ENCODE results near the gene CFAP45.

The CFAP45 gene

DNA sequence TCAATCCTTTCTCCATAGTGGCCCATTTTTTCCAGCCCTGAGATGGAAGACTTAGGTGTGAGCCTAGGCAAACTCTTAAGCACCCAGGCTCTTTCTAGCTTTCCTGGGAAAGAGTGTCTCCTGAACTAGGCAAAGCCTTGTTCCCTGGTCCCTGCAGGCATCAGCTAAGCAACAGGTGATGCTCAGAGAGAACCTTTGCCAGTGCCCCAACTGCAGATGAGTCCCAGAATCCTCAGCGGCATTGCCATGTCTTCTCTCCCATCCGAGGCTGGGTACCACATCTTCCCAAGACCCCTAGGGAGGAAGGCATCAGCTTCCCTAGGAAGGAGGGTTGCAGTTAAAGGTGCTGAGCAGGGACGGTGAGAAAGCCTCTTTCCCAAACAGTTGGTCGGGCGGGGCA, 29.3 kb downstream of the CFAP45 start:
- ATAC-seq = no peak

DNA sequence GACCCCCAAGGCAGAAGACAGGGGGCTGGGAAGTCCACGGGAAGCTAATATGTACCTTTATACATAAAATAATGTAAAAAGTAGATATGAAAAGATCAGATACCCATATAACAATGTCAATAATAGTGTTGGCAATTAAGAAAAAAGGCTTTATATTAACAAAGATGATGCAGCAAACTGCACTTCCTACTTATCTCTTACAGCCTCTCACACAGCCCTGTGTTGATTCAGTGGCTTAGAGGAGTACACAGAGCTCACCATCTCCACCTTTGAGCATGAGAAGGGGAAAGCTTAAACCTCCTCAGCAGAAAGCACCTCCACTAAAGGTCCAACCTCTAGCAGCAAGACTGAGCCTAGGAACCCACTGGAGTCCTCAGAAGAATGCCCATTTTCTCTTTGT, 30.4 kb downstream of the CFAP45 start:
- no peak for ATAC-seq

DNA sequence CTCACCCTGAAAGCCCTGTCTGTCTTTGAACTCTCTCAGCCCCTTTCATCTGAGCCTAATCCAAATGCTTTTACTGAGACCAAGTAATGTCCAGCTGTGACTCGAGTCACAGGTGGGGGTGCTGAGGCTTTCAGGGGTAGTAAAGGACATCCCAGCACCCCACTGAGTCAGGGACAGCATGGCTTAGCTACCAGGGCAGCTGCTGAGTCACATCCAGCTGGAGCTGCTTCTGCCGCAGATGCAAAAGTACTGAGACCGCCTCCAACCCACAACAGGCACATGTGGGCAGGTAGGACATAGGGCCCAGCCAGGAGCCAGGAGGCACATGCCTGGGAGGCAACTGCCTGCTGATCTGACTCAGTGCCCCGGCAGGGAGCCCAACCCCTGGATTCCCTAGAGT, 30.8 kb downstream of the CFAP45 start:
- no peak for ATAC-seq

GRCh38 chr1:159868766-159869165, 31.2 kb downstream of the CFAP45 start:
- no peak for ATAC-seq

DNA sequence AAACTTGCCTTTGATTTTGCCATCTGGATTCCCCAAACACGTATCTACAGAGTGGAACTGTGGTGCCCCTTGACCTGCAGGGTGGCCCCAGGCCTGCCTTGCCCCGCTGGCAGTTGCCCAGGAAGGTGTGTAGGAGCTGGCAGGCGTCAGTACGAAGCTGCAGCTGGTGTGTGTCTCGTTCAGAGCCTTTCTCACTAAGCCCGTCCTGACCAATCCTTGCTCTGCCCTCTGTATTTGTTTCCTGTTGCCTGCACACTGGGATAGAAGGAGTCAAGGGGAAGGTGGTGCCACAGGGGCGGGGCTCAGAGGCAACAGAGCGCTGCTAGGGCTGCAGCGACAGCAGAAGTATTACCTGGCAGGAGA, 32.3 kb downstream of the CFAP45 start:
- no peak for ATAC-seq

DNA sequence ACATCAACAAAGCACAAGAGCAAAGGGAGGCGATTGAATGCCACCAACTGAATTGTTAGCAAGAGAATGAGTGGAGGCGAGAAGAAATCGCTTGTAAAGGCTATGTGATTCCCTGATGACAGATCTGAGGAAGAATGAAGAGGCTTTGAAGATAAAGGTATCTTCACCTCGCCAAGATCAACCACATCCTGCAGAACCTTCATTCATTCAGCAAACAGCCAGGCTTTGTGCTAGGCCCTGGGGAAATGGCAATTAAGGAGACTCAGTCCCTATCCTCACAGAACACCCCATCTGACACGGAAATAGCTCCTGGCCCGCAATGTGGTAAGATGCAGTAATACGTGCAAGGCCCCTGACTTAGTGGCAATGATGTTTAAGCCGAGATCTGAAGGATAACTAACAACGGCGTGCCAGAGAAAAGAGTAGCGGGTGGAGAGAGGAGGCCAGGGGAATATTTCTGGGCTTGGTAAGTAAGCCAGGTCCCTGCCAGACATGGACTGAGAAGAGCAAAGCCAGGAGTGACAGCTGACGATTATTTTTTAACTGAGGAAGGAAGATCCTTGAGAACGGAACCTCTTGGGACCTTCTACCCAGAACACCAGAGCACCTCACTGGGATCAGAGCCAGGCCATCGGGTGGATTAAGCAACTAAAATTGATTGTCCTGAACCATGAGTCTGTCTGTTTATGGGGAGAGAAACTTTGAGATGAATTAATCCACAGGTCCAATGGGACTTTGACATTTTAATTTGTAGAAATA, 32.9 kb downstream of the CFAP45 start:
- no peak for ATAC-seq

- no peak for ATAC-seq
These were observed 33.9 kb downstream of the CFAP45 start for GRCh38 chr1:159866066-159866465.

GRCh38 chr1:159864262-159864661, 35.7 kb downstream of the CFAP45 start:
- no peak for ATAC-seq

GRCh38 chr1:159862557-159862956, 37.4 kb downstream of the CFAP45 start, which contains the start of gene VSIG8:
Gene VSIG8, minus strand, starts transcription at chr1:159862657. Its CDS starts 136 bp downstream, at chr1:159862521.
- no peak for ATAC-seq

- ATAC-seq = no peak
These were observed 37.9 kb downstream of the CFAP45 start for GRCh38 chr1:159862031-159862430.

DNA sequence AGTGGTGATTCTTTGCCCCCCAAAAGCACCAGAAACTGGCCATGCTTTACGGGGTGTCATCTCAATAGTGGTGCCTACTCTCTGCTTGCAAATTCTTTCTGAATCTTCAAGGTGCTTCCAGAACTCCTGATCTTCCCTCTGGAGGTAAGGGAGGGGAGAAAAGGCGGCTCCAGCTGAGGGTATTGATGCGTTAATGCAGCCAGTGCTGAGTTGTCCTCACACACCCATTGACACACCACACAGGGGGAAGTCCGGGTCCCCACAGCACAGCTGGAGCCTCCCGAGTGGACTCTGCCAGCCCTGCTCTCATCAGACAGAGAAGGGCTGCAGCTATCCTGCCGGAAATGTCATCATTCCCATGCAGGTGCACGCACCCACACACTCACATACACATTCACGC, 38.7 kb downstream of the CFAP45 start:
- no peak for ATAC-seq

DNA sequence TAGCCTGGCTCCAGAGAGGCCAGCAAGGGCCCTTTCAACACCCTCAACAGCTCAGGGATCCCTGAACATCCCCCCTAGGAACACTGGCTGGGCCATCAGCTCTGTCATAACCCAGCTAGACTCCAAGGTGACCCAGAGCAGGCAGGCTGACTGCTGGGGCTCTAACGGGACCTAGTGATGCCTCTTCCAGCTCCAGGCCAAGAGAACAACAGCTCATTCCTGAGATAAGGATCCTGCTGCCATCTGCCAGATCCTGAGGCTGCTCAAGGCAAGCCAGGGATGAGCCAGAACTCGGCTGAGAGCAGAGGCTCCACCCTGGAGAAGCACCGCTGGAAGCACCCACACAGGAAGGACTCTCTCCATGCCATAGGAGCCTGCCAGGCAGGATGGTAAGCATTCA, 39.5 kb downstream of the CFAP45 start:
- no peak for ATAC-seq

DNA sequence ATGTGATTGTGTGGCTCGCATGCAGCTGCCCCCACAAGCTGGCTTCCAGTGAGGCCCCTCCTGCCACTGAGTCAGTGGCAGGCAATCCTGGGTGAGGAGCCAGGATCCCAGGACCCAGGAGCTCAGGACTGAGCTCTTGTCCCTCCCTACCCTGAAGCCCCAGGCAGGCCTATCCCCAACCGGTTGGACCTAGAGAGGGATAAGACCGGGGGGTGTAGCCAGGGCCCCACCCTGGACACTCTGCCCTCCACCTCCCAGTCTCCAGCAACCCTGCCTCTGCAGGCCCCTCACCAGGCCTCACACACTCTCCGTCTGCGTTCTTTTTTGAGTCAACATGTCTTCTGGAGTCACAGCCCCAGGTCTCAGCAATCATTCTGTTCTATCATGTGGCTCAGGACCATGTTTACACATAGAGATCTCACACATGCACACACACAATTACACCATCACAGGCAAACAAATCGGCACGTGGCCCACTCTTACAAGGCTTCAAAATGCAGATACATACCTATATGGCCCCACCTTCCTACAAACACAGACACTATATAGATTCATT, 40.1 kb downstream of the CFAP45 start:
- no peak for ATAC-seq

GRCh38 chr1:159857889-159858288, 42.1 kb downstream of the CFAP45 start:
- no peak for ATAC-seq

- ATAC-seq = no peak
These were observed 43.4 kb downstream of the CFAP45 start for GRCh38 chr1:159856576-159856975.

- no peak for ATAC-seq
These were observed 44.3 kb downstream of the CFAP45 start for GRCh38 chr1:159855709-159856108.

DNA sequence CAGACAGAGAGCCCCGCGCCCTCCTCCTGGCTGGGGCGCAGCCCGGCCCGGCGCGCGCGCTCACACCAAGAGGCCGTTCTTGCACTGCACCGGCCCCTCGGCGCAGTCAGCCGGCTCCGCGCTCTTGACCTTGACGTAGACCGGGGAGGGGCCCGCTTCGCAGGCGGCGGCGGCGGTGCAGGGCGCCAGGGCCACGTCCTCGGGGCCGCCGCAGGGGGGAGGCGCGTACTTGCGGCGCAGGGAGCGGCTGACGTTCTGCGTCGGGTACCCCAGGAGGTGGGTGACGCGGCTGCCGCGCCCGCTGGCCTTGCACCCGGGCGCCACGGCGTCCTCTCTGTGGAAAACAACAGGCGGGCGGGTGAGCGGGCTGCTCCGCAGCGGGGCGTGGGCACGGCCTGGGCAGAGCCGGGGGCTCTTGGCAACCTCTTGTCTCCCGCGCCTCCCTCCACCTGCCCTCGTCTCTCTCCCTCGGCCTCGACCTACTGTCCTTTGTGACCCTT, 45.2 kb downstream of the CFAP45 start:
- peak; percentile 94 for ATAC-seq

GRCh38 chr1:159854116-159854692, 45.8 kb downstream of the CFAP45 start:
- ATAC-seq = peak; percentile 5 to 12

DNA sequence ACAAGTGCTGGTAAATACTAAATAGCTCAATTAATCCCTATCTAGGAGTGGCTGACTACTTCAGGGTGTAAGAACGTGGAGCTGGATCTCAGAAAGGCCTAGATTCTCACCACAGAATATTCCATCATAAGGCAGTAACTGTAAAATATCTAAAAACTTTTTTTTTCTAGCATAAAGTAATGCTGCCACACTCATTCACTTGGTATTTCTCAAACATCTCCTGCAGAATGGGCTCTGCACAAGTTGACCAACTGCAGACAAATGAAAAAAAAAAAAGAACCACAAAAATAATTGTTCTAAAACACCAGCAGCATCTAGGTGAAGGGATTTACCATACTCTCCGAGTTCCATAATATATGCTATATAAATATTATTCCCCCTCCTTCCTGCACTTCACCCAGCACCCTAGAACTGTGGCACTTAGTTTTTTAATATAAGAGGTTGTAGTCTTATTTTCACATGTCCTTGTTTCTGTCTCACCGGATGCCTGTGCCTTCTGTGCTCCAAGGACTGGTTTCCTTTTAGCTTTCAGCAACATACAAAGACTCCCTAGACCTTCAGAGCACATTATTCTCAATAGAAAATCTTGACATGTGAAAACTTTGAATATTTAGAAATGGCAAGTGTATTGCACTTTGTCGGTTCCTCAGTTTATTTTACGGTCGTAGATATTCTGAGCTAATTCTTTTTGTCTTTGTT, 46.4 kb downstream of the CFAP45 start:
- ATAC-seq = no peak

GRCh38 chr1:159851407-159851806, 48.6 kb downstream of the CFAP45 start:
- no peak for ATAC-seq

DNA sequence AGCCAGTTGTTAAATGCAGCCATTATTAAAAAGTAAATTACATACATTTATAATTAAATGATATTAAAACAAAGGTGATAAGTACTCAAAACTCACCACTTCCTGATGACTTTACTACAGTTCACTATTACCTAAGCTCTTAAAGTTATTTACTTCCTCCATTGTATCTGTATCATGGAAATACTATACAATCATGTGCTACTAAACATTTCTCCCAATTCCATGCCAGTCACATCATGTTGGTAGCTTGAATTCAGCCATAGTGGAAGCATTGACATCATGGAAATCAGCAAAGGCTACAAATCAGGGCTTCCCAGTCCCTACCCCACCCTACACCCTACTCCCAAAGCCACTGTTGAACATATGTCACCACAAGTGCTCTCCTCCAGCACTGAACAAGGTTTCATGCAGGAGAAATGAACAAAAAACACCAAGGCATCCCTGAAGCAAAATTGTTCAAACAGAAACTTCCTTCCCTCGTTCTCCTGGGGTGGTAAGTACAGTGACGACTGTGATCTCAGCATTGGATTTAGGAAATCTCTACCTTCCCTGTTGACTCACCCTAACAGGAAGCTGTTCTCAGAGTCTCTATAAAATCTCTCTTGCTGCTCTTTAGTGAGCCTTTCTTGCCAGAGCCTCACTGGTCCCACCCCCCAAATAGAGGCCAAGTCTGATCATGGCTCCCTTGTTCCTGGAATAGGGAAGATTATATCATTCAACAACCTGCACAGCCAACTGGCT, 50.2 kb downstream of the CFAP45 start:
- no peak for ATAC-seq

DNA sequence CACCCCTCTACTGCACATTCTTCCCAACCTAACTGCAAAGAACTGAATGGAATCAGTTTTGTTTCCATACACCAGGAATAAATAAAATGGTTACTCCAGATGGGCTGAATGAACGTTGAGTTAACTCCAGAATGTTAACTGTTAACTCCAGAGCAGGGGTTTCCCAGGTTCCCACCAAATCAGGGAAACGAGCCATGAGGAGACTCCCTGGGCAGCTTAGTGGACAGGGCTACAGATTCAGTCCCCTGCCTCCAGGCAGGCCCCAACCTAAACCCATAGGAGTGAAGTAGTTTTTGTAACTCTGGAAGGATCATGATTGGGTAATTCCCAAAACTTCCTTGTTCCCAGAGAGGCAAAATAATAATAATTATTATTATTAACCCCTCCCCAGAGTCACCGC, 51.6 kb downstream of the CFAP45 start:
- no peak for ATAC-seq

DNA sequence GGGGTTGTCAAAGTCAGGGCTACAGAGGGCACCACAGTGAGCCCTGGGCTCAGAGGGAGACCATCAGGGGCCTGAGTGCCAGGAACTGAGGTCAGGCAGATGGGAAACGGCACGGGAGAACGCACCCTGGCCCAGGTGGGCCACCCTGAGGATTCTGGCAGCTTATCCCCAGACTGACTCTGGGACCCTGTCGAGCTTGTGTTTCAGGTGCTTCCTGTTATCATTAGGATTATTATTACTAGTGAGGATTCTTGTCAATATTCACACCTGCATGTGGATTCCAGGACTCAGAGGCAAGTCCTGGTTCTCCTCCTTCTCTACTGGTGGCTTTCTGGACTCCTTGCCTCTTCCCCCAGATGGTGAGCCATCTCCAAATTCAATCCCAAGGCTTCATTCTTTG, 52.7 kb downstream of the CFAP45 start:
- no peak for ATAC-seq
